Mesenteric fat pad (tissue), 1 donor: ENCODE measurements around the gene IL17REL. TPM values are rescaled to one million over a fixed set of nuclear protein-coding genes. Genes with fewer than 3 reads are reported as not detected.

Source experiments
- DNase-seq: peaks from one replicate; pipeline ENCODE4 v3.0.0-alpha.2; 2020; ENCODE audit warnings: low spot score
- total RNA-seq: library from RNA; stranded (reverse); fragmentation: NEBNext Ultra II Directional; extraction: Animal tissue kit (Norgen Biotek cat#: 25700); gene quantifications from one replicate; pipeline ENCODE4 v1.2.1, GENCODE V29; 2021
- donor health status: DM: yes; HTN: yes; CAD: no.

IL17REL gene
- total RNA-seq, 1 donor from 2014 or later, result not detected

DNA sequence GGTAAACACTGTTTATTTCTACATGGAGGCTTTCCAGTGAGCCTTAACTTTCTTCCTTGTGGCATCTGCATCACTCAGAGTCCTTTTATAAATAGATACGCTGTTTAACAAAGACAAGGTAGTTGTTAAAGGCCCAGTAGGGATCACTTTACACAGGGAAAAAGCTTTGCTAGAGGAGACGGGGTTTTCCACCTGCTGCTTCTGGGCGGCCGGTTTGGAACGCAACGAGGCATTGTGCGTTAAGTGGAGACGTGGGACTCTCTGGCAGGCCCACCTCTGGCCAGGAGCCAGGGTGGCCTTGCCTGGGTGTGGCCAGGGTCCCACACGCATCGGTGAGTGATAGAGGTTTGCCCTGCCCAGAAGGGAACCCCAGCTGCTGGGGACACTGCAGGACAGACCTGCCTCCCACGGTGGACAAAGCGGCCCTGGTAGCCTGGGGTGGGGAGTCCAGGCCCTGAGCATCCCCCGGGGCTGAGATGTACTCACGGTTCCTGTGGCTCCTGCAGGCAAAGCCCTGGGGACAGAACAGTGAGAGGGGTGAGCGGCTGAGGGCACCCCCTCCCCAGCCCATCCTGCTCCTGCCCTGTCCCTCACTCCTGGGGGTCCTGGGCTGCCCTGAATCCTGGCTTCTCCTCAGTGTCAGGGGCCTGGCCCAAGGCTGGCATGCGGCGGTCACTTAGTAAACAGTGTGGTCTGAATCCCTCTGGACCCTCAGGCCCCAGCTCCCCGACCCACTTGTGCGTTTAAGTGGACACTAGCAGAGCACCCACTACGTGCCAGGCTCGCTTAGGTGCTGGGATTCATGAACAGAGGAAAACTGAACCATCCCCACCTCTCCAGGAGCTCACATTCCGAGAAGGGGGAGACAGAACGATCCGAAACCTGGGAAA is 4.2 kb downstream of the IL17REL start:
- peak; percentile 87 for DNase-seq

DNA sequence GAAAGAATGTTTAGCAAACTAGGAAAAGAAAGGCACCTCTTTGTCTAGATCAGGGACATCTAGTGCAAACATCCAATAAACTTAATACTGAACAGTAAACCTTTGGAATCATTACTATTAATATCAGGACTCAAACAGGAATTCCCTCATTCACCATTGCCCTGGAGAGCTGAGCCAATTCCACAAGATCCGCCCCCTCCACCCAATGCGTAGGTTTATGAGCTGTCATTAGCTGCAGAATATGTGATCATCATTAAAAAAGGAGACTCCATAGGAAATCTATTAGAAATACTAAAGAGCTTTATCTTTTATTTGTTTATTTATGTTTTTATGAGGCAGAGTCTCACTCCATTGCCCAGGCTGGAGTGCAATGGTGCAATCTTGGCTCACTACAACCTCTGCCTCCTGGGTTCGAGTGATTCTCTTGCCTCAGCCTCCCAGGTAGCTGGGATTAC is 5.5 kb downstream of the IL17REL start:
- no peak for DNase-seq

DNA sequence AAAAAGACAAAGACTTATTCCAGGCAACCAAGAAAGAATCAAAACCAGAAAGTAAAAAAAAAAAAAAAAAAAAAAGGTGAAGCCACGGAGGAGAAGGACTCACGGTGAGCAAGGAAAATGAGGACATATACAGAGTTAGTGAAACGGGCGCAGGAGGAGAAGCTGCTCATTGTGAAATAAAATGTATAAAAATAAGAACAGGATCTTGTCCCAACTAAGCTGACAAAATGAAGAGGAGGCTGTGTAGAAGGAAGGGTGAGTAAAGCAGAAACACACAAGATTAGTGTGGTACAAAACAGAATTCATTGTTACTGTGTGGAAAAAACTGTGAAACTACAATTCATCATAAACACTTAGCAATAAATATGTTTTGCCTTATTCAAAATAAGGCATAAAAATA is 7.6 kb downstream of the IL17REL start:
- no peak for DNase-seq

DNA sequence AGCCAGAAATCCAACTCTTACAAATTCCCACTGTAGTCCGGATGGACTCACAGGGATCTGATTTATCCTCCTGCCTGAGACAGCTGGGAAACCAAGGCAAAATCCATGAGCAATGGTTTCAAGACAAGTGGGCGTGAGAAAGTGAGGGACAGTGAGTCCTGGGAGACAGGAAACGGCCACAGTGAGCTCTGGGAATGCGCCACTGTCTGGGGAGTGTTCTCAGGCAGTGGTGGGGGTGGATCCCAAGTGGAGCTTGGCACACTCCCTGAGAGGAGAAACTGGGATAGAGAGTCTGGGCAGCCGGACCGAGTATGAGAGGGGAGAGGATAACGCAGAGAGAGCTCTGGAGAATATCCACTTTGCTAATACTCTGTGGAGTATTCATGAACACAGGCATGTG is 9.8 kb downstream of the IL17REL start:
- peak; percentile 47 for DNase-seq

DNA sequence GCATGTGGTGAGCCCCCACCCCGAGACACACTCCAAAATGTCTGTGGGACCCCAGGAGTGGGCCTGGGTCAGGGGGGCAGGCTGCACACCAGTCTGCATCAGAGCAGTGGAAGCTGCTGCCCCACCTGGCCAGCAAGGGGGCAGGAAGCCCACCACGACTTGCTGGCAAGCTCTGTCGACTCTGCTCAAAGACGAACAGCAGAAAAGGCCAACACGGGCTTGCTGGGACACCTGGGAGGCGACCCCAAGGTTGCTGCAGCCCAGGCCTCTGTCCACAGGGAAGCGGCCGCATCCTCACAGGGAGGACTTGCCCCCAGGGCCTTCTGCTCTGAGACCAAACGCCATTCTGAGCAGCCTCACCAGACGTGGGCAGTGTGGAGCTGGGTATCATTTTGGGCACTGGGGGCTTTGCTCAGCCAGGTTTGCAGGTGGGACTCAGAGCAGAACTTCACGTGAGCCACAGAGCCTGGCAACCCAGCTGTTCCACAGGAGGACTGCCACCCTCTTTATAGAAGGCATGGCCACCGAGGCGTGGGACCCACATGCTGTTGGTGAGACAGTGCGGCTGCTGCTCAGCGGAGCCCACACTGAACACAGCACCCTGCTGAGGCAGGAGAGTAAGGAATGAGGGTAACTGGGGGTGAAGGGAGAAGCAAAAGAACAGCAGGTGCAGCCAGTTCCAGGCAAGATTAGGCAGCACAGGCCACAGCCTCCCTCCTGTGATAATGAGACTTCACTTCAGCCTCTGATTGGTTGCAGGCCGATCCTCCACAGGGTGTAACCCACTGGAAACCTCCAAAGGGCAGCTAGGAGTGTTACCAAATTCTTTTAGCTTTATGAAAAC is 11.0 kb downstream of the IL17REL start:
- peak; percentile 83 for DNase-seq

DNA sequence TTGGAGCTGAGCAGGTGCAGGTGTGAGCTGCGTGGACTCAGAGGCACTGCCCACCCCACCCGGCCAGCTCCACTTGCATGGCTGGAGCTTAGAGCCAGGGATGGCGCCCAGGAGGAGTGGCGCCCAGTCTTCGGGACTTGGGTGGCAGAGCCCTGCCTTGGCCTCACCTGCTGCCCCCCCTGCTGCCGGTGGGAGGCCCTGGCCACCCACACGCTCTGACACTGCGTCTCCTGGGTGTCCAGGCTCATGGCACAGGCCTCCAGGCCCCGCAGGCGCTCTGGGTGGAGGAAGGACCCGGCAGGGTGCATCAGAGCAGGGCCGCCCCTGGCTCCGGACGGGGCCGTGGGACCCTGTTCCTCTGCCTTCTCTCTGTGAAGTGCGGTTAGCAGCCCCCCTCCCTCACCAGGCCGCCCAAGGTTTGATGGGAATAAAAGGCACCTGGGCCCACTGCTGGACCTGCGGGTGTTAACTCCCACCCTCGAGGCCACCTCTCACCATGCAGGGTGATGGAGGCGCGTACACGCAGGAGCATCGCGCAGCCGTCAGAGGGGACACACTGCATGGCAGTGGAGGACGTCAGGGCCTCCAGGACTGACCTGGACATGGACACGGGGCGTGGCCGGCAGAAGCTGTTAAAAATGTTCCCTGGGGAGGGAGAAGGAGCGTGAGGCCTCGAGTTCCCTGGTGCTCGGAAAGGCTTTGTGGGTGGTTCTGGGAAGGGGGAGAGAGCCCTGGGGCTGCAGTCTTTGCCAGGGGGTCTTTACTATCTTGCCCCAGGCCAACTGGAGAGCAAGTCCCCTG is 11.8 kb downstream of the IL17REL start:
- peak; percentile 85 for DNase-seq

DNA sequence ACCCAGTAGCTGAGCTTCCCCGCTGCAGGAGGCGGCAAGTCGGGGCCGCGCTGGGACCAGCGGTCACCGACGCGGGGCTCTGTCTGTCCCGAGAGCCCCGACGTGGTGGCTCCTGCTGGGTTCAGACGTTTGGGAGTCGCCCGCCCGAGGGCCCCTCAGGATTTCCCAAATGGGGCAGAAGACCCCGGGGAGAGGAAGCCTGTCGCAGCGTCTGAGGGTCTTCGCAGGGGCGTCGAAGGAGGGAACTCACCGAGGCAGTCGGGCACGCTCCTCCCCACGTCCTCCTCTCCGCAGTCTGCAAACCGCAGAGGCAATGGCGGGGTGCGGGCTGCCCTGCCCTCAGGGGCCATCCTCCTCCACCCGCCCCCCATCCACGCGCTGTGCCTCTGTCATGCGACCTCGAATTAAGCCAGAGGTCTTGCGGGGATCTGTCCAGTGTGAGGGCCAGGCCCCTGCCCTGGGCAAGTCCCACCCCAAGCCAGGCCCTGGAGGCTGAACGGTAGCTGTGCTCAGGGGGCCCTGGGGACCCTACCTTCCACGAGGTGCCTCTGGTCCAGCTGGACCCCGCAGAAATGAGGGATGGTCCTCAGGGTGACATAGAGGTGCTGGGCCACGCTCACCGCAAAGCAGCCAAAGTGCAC is 12.5 kb downstream of the IL17REL start:
- DNase-seq, result peak; percentile 86

DNA sequence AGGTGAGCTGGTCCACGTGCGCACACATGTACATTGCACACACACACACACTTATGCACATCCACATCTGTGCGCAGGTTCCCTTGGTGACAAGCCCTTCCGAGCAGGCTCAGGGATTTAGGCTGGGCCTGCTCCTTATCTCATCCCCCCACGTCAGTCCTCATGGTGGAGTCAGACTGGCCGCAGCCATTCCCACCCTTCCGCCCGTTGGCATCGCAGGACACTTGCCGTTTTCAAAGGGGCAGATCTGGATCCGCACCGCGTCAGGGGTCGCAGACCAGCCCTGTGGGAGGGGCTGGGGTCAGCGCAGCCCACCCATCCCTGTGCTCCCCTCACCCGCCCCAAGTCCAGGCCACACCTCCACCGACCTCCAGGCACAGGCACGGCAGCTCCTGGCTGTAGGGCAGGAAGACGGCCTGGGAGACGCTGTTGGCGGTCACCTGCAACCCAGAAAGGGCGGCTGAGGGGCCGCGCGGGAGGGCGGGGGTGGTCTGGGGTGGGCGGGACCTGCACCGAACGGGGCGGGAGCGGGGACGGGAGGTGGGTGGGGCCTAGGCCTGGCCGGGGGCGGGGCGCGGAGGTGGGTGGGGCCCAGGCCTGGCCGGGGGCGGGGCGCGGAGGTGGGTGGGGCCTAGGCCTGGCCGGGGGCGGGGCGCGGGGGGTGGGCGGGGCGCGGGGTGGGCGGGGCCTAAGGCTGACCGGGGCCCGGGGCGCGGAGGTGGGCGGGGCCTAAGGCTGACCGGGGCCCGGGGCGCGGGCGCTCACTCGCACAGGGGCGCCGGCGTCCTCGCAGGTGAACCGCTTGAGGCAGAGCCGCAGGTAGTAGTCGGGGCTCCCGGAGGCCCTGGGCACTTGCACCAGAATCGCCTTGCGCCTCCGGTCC is 13.3 kb downstream of the IL17REL start:
- DNase-seq, result peak; percentile 88

DNA sequence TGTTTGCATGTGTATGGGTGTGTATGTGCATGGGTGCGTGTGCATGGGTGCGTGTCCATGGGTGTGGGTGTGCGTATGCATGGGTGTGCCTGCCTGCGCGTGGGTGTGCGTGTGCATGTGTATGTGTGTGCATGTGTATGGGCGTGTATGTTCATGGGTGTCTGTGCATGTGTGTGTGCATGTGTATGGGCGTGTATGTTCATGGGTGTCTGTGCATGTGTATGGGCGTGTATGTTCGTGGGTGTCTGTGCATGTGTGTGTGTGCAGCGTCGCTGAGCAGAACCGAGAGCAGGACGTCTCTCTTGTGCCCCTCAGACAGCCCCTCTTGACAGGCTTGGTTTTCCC is 13.9 kb downstream of the IL17REL start:
- peak; percentile 41 for DNase-seq

DNA sequence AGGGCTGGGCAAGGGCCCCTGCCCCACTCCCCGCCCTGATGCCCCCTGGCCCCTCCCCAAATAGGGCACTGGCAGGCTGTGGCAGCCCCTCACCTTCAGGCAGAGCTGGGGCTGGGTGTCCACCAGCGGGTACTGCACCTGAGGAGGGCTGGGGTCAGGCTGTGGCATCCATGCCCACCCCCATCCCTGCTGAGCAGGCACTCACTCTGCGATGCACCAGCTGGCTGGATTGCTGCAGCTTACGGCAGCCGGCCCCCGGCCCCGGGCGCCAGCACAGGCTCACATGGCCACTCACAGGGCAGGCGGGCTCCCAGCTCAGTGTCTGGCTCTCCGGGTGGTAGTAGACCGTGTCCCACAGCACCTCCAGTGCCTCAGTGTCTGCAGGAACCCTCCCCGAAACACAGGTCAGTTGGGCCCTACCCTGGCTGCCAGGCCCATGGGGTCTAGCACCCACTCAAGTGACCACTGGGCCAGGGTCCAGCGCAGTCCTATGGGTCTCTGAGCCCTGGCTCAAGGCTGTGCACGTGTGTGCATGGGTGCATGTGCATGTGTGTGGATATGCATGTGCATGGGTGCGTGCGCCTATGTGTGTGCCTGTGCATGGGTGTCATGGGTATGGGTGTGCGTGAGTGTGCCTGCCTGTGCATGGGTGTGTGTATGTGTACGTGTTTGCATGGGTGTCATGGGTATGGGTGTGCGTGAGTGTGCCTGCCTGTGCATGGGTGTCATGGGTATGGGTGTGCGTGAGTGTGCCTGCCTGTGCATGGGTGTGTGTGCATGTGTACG is 14.4 kb downstream of the IL17REL start:
- peak; percentile 88 for DNase-seq

DNA sequence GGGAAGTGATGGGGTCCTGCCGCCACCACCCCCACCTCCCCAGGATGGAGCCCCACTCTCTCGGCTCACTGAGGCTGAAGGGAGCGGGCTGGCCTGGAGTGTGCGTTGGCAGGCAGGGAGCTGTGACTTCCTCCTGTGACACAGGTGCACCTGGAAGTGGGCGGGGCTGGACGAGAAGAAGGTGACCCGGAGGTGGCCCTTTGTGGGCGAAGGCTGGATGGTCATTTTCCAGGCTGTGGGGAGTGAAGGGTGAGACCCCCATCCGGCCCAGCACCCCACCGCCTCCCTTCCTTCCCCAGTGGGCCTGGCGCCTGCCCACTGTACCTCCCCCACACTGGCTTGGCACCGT is 15.3 kb downstream of the IL17REL start:
- peak; percentile 89 for DNase-seq

DNA sequence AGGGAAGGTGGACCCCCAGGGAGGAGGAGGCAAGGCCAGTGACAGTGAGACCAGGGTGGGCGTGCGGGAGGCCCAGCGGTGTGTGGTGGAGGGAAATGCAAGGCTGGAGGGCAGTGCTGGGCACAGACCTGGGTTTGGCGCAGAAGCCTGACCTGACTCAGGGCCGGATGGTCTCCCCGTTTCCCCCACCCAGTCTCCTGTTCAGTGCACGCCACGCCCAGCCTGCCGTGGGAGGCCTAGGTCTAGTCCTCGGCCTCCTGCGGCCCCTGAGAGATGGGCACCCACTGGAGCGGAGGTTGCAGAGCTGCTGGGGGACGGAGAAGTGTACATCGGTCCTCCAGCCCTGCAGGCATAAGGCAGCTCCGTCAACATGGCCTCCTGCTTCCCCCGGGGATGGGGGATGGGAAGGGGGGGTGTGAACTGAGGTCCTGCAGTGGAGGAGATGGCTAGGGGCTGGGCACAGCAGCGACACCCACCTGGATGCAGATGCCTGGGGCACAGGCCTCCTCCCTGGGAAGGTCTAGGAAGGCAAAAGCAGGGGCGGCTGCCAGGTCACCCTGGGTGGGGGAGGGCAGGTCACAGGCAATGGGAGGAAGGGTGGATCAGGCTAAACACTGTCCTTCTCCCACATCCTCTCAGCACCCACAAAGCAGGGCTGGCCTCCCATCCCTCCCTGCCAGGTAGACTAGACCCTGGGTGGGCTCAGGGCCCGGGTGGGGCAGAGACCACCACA is 15.9 kb downstream of the IL17REL start:
- DNase-seq, result peak; percentile 85

DNA sequence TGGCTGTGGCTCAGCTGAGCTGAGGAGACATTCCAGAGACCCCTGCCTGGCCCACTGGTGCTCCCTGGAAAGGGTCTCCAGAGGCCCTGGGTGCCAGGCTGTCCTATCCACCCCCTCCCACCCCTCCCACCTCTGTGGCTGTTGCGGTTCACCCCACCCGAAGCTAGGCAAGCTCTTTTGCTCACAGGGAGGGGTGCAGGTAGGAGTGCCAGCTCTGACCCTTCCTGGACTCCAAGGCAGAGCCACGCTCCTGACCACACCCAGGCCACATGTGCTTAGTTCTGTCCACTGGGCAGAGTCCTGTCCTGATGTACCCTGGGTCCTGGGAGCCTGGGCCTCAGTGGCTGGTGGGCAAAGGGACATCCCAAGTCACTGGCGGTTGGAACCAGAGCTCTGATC is 16.4 kb downstream of the IL17REL start:
- no peak for DNase-seq

DNA sequence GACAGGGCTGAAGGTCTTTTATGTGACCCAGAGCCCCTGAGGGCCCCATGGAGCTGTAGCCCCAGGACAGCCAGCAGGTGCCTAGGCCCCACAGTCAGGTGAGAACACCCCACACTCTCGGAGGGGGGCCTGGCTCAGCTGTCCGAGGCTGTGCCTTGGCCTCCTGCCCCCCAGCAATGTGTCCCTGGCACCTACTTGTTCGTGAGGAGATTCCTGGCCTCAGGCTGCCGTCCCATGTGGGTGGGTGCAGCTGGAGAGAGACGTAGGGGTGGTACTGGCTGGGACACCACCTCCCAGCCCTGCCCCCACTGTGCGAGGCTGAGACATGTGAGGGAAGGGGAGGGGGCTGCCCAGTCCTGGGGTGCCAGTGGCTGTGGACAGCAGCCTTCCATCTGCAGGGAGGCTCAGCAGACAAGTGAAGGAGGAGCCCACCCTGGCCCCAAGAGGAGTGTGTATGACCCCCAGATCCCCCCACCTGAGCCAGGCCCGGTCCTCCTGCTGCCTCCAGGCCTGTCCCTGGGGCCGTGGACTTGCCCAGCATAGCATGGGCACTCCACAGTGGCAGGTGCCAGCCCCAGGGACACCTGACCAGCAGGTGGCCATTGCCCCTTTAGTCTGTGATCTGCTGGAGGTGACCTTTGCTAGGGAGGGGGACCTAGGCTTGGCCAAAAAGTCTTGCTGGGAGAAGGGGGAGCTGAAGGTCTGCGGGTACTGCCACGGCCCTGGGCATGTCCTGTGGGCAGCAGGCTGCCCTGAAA is 17.0 kb downstream of the IL17REL start:
- peak; percentile 82 for DNase-seq

DNA sequence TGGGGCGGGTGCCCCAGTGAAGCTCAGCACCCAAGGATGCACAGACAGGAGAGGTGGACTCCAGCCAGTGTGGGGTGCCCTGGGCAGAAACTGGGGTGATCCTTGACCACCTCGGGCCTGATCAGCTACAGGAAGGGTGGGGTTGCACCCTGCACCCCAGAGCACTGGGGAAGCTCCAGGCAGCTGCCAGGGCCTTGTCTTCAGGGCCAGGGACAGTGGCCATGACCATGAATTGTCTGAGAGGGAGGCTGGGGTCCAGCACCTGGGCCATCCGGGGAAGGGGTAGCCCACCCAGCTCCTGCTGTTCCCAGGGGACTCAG is 17.6 kb downstream of the IL17REL start:
- no peak for DNase-seq

DNA sequence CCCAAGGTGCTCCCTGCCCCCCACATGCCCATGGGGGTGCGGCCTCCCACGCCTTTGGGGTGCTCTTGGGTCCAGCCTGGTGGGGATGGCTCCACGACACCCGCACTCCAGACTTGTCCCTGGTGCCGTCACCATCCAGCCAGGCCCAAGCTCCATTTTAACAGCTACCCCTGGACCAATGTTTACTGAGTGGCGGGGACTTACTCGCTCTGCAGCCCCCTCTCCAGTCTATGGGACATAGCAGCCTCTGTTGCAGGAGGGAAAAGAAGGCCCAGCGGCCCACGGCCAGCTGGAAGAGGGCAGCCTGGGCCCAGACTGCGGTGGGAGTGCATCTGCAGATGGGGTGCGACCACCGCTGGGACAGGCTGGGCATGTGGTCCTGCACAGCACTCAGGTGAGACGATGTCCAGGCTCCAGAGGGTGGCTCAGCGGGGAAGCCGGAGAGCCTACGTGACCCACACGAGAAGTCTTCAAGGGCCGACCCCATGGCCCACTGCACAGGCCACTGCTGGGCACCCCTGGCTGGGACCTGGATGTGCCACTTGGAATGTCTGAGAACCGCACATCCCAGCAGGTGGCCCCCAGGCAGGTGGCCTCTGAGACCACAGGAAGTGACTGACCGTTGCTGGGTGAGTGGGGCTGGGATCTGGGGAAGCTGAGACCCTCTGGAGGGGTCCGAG is 18.1 kb downstream of the IL17REL start:
- peak; percentile 87 for DNase-seq

DNA sequence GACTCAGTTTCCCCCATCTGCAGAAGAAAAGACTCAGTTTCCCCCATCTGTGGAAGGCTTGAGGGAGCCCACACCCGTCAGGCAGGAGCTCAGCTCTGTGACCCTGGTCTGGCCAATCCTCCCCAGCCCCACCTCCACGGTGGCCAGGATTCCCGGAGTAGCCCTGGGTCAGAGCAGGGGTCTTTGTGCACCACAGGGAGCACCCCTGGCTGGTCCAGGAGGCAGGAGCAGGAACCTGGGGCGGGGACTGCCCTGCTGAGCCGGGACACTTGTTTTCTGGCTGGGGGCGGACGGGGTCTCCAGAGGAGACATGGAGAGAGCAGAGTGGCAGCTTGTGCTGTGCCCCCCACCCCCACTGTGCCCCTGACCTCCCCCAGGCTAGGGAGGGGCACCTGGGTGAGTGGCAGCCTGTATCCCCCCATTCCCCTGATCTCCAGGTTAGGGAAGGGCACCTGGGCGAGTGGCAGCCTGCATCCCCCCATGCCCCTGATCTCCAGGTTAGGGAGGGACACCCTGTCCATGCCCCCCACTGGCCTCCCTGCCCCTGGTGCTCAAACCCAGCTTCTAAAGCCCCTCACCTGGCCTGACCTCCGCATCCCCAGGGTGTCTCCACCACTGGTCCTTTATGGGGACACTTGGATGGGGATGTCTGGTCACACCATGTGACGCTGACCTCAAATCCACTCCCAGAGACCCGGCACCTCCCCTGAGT is 18.8 kb downstream of the IL17REL start:
- DNase-seq, result peak; percentile 88
